ENCODE results near the gene NPR2. TPM values are rescaled to one million over a fixed set of nuclear protein-coding genes. Genes with fewer than 3 reads are reported as not detected.

The NPR2 gene
- total RNA-seq, 4 donors from 2014 or later, result 6.7 to 29.5 (median 21.6) TPM

DNA sequence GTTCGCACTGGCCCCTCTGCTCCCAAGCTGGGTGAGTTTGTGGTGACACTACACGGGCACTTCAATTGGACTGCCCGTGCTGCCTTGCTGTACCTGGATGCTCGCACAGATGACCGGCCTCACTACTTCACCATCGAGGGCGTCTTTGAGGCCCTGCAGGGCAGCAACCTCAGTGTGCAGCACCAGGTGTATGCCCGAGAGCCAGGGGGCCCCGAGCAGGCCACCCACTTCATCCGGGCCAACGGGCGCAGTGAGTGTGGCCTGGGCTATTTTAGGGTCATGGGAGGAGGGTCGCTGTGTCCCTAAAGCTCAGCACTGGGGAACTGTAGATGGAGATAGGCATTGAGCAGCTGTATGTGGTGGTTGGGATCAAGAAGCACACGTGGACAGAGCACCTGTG, 1.4 kb downstream of the NPR2 start:
- Histone ChIP-seq H3K27me3 (no peaks in the 10 kb centered on the region), H3K36me3 (no peaks in the 10 kb centered on the region), H3K4me3 (no peak overlapping the region), H3K4me1 (peaks cover 0 to 27% (median 0%) of the 10 kb centered on the region in 4 donors), H3K27ac (no peak overlapping the region), H3K9me3 (no peaks in the 10 kb centered on the region)
- DNase-seq, result no peak
- no peak for TF ChIP-seq CTCF (IDR thresholded peaks at IDR 0.05)
- no peak for TF ChIP-seq POLR2A (IDR thresholded peaks at IDR 0.05)

- Histone ChIP-seq H3K36me3 (no peaks in the 10 kb centered on the region), H3K27me3 (no peaks in the 10 kb centered on the region), H3K4me1 (peaks cover 0 to 27% (median 0%) of the 10 kb centered on the region in 4 donors), H3K27ac (no peak overlapping the region), H3K4me3 (no peak overlapping the region), H3K9me3 (no peaks in the 10 kb centered on the region)
- DNase-seq, result no peak
- no peak for TF ChIP-seq CTCF (IDR thresholded peaks at IDR 0.05)
- TF ChIP-seq POLR2A (IDR thresholded peaks at IDR 0.05), result no peak
These were observed 2.1 kb downstream of the NPR2 start for GRCh38 chr9:35793461-35793860.

DNA sequence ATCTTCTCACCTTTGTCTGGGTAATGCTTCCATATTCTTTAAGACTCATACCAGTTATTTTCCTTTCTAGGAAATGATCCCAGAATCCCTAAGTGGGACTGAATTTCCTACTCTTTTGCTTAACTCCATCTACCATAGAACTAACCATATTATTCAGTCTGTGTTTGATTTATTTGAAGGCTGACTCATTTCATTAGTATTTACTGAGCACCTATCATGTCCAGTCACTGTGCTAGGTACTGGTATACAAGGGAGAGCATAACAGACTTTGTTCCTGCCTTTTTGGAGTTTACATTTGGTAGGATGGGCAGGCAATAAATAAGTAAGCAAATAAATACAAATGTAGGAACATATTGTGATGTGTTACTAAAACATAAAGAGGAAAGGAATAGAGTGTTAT, 4.3 kb downstream of the NPR2 start:
- no peak for DNase-seq
- peaks cover 0 to 27% (median 0%) of the 10 kb centered on the region in 4 donors for H3K4me1 ChIP-seq
- peaks cover 0 to 11% (median 0%) of the 10 kb centered on the region in 3 donors for H3K36me3 ChIP-seq
- no peaks in the 10 kb centered on the region for H3K27me3 ChIP-seq
- no peaks in the 10 kb centered on the region for H3K9me3 ChIP-seq
- TF ChIP-seq POLR2A (IDR thresholded peaks at IDR 0.05), result no peak
- TF ChIP-seq CTCF (IDR thresholded peaks at IDR 0.05), result no peak
- H3K27ac ChIP-seq, result no peak overlapping the region
- no peak overlapping the region for H3K4me3 ChIP-seq

GRCh38 chr9:35797311-35798109, 6.1 kb downstream of the NPR2 start:
- peaks cover 0 to 11% (median 0%) of the 10 kb centered on the region in 3 donors for H3K36me3 ChIP-seq
- H3K27me3 ChIP-seq, result no peaks in the 10 kb centered on the region
- DNase-seq, result no peak
- no peak overlapping the region for H3K4me3 ChIP-seq
- no peak overlapping the region for H3K27ac ChIP-seq
- H3K4me1 ChIP-seq, result peaks cover 0 to 19% (median 0%) of the 10 kb centered on the region in 4 donors
- no peaks in the 10 kb centered on the region for H3K9me3 ChIP-seq
- no peak for TF ChIP-seq POLR2A (IDR thresholded peaks at IDR 0.05)
- TF ChIP-seq CTCF (IDR thresholded peaks at IDR 0.05), result no peak

- Histone ChIP-seq H3K27ac (no peak overlapping the region), H3K4me1 (peaks cover 0 to 13% (median 0%) of the 10 kb centered on the region in 4 donors), H3K9me3 (no peaks in the 10 kb centered on the region), H3K4me3 (no peak overlapping the region), H3K36me3 (peaks cover 0 to 16% (median 0%) of the 10 kb centered on the region in 3 donors), H3K27me3 (no peaks in the 10 kb centered on the region)
- no peak for TF ChIP-seq CTCF (IDR thresholded peaks at IDR 0.05)
- no peak for TF ChIP-seq POLR2A (IDR thresholded peaks at IDR 0.05)
- DNase-seq, result no peak
These were observed 7.4 kb downstream of the NPR2 start for GRCh38 chr9:35798658-35799374.

All from Peyer's patch (tissue), 4 donors.